ENCODE data around the gene TPX2.

TPX2 gene

DNA sequence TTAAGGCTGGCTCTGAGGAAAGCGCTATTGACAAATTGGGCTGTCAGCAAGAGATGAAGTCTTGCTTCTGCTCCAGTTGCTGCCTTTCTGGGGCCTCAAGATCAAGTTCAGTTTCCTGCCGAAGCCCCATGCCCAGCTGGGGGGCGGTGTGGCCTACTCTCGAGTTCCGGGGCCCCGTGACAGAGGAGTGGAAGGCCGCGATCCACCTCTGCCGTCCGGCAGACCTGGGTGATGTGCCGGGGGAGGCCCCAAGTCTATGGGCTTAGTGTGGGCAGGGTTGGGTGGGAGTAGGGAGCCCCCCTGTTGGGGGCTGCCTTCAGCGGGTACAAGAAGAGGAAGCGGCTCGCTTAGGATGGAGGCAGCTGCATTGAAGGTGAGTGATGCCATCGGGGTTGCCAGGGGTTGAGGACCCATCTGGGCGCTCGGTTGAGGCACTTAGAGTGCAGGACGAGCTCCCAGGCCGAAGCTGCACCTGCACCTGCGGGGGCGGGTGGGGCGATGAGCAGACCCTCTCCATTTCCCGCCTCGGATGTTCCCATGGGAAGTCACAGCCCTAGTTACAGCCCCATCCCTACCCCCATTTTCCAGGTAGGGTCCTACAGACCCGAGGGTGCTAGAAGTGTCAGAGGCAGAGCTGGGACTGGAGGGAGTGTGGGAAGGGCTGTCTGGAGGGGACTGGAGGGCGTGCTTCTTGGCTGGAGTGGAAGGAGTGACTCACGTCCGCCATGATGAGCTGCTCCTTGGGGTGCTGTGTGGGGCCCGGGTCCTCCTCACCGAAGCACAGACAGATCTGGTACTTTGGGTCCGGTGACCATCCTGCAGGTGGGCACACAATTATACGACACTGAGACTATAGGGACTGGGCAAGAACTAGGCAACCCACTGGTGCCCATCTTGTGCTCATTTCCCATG, 109.3 kb downstream of the TPX2 start:
- H3K27ac ChIP-seq, result no peak overlapping the region
- TF ChIP-seq CTCF (conservative IDR thresholded peaks at IDR 0.05), result no peak

DNA sequence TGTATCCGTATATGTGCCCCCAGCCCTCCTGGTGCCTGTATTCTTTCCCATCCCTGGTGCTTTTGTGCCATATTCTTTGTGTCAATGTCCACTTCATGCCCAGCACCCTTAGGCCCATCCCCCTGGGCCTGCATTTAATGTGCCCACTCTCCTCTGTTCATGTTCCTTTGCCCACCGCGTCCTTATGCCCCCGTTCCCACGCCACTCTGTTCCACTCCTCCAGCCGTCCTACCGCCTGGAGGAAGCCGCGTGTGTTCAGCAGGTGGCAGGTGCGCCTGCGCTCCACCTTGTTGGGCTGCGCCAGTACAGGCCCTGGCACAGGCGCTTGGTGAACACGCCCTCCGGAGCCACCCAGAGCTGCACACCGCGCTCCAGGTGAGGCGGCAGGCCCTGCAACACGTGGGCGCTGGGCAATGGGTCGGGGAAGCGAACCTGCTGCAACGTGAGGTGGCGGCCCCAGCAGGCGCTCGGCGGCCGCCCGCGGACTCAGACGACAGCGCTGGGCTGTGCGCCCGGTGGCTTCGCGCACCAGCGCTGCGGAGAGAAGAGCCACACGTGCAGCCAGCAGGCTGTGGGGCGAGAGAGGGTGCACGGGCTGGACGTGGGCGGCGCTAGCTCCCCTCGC, 110.3 kb downstream of the TPX2 start:
- TF ChIP-seq CTCF (conservative IDR thresholded peaks at IDR 0.05), result no peak
- no peak overlapping the region; the same call in 1 of the 2 replicates for H3K27ac ChIP-seq
